Spleen (tissue), 7 donors: ENCODE measurements around the gene MACROD2.

Experiments
- POLR2AphosphoS5 ChIP-seq, 3 donors: sonication (generic); formaldehyde crosslinking; IDR thresholded peaks; one replicate each; pipeline ENCODE4 v1.5.1; 2017; ENCODE audit warnings: antibody characterized with exemption in 3 of 3
- TF ChIP-seq, protein P1 (sequence below), 11 experiments: fragments of 200-600 bp in 7 of 11; fragments of 450-650 bp in 4 of 11; sonication (generic) in 4 of 11; IDR thresholded peaks in 8 of 11; conservative IDR thresholded peaks in 3 of 11; 1 replicate in 7 of 11; 2 replicates in 4 of 11; pipeline versions ENCODE4 v1.4.0 to v1.8.0; 2016 to 2021; ENCODE audit warnings: antibody characterized with exemption in 11 of 11, inconsistent platforms in 4 of 11, mild to moderate bottlenecking in 1 of 11
- donor health status: DM: no; HTN: no; CAD: no; lungs with moderate emphysema.
- donor health status: DM: no; HTN: no; CAD: no.
- donor health status: DM: no; HTN: no; CAD: no.

GRCh38 chr20:15700147-15700765 is 1704.9 kb downstream of the MACROD2 start:
- TF ChIP-seq, protein P1, sequence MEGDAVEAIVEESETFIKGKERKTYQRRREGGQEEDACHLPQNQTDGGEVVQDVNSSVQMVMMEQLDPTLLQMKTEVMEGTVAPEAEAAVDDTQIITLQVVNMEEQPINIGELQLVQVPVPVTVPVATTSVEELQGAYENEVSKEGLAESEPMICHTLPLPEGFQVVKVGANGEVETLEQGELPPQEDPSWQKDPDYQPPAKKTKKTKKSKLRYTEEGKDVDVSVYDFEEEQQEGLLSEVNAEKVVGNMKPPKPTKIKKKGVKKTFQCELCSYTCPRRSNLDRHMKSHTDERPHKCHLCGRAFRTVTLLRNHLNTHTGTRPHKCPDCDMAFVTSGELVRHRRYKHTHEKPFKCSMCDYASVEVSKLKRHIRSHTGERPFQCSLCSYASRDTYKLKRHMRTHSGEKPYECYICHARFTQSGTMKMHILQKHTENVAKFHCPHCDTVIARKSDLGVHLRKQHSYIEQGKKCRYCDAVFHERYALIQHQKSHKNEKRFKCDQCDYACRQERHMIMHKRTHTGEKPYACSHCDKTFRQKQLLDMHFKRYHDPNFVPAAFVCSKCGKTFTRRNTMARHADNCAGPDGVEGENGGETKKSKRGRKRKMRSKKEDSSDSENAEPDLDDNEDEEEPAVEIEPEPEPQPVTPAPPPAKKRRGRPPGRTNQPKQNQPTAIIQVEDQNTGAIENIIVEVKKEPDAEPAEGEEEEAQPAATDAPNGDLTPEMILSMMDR (IDR thresholded peaks at IDR 0.05 in 8 of 11, conservative IDR thresholded peaks at IDR 0.05 in 3 of 11): no peak
- no peak for TF ChIP-seq POLR2AphosphoS5 (IDR thresholded peaks at IDR 0.05)
